ENCODE data around the gene EFHC1. TPM values are rescaled to one million over a fixed set of nuclear protein-coding genes. Genes with fewer than 3 reads are reported as not detected.

The EFHC1 gene
- total and polyA plus RNA-seq, 3 donors from 2014 or later, result 41.8 to 133 (median 62.9) TPM

- Histone ChIP-seq H3K4me3 (no peak overlapping the region), H3K27me3 (no peaks in the 10 kb centered on the region), H3K36me3 (ENCODE audit: low read depth, missing control alignments) (no peaks in the 10 kb centered on the region), H3K4me1 (peaks cover 31% of the 10 kb centered on the region), H3K27ac (no peak overlapping the region), H3K9me3 (no peaks in the 10 kb centered on the region)
- intact Hi-C loops (cut with DNase I; ENCODE audit: low total_unique reads), result no loop called here
- TF ChIP-seq, protein P1, sequence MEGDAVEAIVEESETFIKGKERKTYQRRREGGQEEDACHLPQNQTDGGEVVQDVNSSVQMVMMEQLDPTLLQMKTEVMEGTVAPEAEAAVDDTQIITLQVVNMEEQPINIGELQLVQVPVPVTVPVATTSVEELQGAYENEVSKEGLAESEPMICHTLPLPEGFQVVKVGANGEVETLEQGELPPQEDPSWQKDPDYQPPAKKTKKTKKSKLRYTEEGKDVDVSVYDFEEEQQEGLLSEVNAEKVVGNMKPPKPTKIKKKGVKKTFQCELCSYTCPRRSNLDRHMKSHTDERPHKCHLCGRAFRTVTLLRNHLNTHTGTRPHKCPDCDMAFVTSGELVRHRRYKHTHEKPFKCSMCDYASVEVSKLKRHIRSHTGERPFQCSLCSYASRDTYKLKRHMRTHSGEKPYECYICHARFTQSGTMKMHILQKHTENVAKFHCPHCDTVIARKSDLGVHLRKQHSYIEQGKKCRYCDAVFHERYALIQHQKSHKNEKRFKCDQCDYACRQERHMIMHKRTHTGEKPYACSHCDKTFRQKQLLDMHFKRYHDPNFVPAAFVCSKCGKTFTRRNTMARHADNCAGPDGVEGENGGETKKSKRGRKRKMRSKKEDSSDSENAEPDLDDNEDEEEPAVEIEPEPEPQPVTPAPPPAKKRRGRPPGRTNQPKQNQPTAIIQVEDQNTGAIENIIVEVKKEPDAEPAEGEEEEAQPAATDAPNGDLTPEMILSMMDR (IDR thresholded peaks at IDR 0.05), result no peak
- no peak for TF ChIP-seq POLR2A (IDR thresholded peaks at IDR 0.05)
- no peak for DNase-seq
- WGBS, 2 donors, result 91 to 93% methylated on average over 3 of the region's 3 CpGs
Measured at GRCh38 chr6:52507557-52508260, 87.6 kb downstream of the EFHC1 start.

DNA sequence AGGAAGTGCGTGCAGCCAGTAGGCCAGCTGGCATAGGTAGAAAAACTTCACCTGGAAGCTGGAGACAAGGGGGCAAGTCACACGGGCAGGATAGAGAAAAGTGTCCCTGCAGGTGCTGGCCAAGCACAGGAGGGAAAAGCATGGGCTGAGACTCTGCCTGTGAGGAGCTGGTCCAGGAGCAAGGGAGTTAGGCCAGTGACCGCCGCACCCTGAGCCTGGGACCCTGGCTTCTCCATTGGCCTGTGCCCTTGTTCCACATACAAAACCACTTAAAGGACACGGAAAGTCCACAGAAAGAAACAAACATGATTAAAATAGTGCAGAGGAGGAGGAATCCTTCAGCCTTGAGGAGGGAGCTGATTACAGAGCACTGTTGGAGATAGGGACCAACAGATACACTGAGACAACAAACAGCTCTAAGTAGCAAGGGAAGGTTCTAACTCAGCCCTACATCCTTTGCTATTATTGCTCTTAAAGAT, 88.2 kb downstream of the EFHC1 start:
- no peaks in the 10 kb centered on the region for H3K27me3 ChIP-seq
- no peak overlapping the region for H3K27ac ChIP-seq
- TF ChIP-seq POLR2A (IDR thresholded peaks at IDR 0.05), result no peak
- TF ChIP-seq, protein P1 (IDR thresholded peaks at IDR 0.05), result no peak
- H3K4me3 ChIP-seq, result no peak overlapping the region
- H3K36me3 ChIP-seq (ENCODE audit: low read depth, missing control alignments), result no peaks in the 10 kb centered on the region
- WGBS, 2 donors, result 74 to 82% methylated on average over 5 of the region's 5 CpGs
- intact Hi-C loops (cut with DNase I; ENCODE audit: low total_unique reads), result no loop called here
- no peaks in the 10 kb centered on the region for H3K9me3 ChIP-seq
- peaks cover 34% of the 10 kb centered on the region for H3K4me1 ChIP-seq
- no peak for DNase-seq

GRCh38 chr6:52509281-52510212, 89.4 kb downstream of the EFHC1 start:
- DNase-seq, result no peak
- TF ChIP-seq POLR2A (IDR thresholded peaks at IDR 0.05), result no peak
- TF ChIP-seq, protein P1 (IDR thresholded peaks at IDR 0.05), result no peak
- H3K27ac ChIP-seq, result no peak overlapping the region
- H3K9me3 ChIP-seq, result no peaks in the 10 kb centered on the region
- WGBS, 2 donors, result 94 to 95% methylated on average over 14 of the region's 14 CpGs
- no peak overlapping the region for H3K4me3 ChIP-seq
- H3K36me3 ChIP-seq (ENCODE audit: low read depth, missing control alignments), result no peaks in the 10 kb centered on the region
- intact Hi-C loops (cut with DNase I; ENCODE audit: low total_unique reads), result loop anchor here (10.0 kb wide), 1 partner anchor 65 kb away; the partner anchor contains the start of gene TRAM2
- peaks cover 40% of the 10 kb centered on the region for H3K4me1 ChIP-seq
- no peaks in the 10 kb centered on the region for H3K27me3 ChIP-seq

DNA sequence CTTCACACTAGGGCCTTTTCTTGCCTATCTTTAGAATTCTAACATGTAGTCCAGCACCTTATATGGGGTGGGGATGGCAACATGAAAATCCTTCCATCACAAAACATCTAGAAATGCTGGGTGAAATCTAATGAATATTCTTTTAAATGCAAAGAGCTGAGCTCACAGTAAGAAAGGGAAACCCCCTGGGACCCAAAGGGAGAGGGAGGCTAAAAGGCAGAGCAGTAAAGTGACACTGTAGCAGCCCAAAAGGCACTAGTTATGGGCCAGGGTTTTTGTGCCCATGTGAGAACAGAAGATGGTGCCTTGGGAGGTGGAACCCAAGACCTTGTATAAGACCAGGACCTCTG, 90.0 kb downstream of the EFHC1 start:
- no peaks in the 10 kb centered on the region for H3K36me3 ChIP-seq (ENCODE audit: low read depth, missing control alignments)
- intact Hi-C loops (cut with DNase I; ENCODE audit: low total_unique reads), result loop anchor here (10.0 kb wide), 1 partner anchor 65 kb away; the partner anchor contains the start of gene TRAM2
- TF ChIP-seq POLR2A (IDR thresholded peaks at IDR 0.05), result no peak
- DNase-seq, result no peak
- peaks cover 44% of the 10 kb centered on the region for H3K4me1 ChIP-seq
- H3K9me3 ChIP-seq, result no peaks in the 10 kb centered on the region
- H3K4me3 ChIP-seq, result no peak overlapping the region
- H3K27ac ChIP-seq, result no peak overlapping the region
- no peaks in the 10 kb centered on the region for H3K27me3 ChIP-seq

- no peak for DNase-seq
- Histone ChIP-seq H3K36me3 (ENCODE audit: low read depth, missing control alignments) (no peaks in the 10 kb centered on the region), H3K27me3 (no peaks in the 10 kb centered on the region), H3K4me1 (peaks cover 43% of the 10 kb centered on the region), H3K9me3 (no peaks in the 10 kb centered on the region), H3K27ac (peak overlapping the region in 1 of 2 donors; percentile 74), H3K4me3 (no peak overlapping the region)
- whole genome bisulfite sequencing, 2 donors, result 67 to 73% methylated on average over 10 of the region's 10 CpGs
- no peak for TF ChIP-seq POLR2A (IDR thresholded peaks at IDR 0.05)
- TF ChIP-seq, protein P1 (IDR thresholded peaks at IDR 0.05), result no peak
- intact Hi-C loops (cut with DNase I; ENCODE audit: low total_unique reads), result loop anchor here (10.0 kb wide), 1 partner anchor 64 kb away; the partner anchor contains the start of gene TRAM2
Measured at GRCh38 chr6:52511163-52511562, 91.0 kb downstream of the EFHC1 start.
